NB4 (cell line): ENCODE results near the gene STK32B.
A peak's percentile ranks its signal among the peaks of the same experiment; 100 is the strongest.

ENCODE experiments used
- DNase-seq: peaks from one replicate; pipeline ENCODE4 v3.0.0; 2010; ENCODE audit warnings: low read depth
- H3K4me3 ChIP-seq: one replicate; pipeline ENCODE4 v1.5.1; 2011; ENCODE audit warnings: mild to moderate bottlenecking, low read depth, low read length, moderate library complexity
- MYC ChIP-seq: IDR thresholded peaks from 2 replicates; pipeline ENCODE4 v1.6.1; 2011; ENCODE audit warnings: low read depth, low read length
- POLR2A ChIP-seq: IDR thresholded peaks from 2 replicates; pipeline ENCODE4 v1.6.1; 2011; ENCODE audit warnings: mild to moderate bottlenecking; ENCODE audit not compliant: insufficient read length; ENCODE audit errors: extremely low read depth
- TF ChIP-seq, protein P1 (sequence below): IDR thresholded peaks from 2 replicates; pipeline ENCODE4 v1.6.1; 2011; ENCODE audit warnings: low read depth, low read length
- TF ChIP-seq, protein P2 (sequence below): IDR thresholded peaks from one replicate; pipeline ENCODE4 v1.5.1; 2012; ENCODE audit warnings: low read depth, low read length

Gene STK32B

DNA sequence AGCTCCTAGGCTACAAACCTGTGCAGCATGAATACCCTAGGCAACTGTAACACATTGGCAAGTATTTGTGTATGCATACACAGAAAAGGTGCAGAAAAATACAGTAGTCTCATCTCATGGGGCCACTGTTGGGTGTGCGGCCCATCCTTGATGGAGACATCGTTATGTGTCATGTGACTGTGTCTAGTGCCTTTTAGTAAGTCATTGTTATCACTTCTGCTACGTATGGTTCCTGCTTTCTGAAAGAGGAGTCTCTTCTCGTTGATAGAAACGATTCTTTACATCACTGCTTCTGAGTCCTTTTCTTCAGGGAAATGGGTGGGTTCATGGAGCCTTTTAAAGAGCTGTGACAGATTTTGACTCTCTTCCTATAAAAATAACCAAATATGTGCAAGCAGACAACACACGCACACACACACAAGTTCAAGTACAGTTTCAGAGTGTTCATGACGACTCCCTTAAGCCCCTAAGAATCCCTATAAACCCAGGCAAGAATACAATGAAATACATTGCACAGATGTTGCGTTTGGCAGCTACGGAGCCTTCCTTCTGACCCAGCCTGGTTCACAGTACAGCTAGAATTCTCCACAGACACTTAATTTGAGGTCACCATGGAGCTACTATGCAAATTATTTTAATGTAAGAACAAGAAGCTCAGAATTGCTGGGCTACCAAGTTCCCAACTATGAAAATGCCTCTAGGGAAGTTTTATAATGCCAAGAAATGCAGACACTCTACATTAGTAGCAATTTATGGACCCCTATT, 10.2 kb upstream of the STK32B start:
- no peak overlapping the region for H3K4me3 ChIP-seq
- TF ChIP-seq MYC = no peak
- TF ChIP-seq, protein P1, sequence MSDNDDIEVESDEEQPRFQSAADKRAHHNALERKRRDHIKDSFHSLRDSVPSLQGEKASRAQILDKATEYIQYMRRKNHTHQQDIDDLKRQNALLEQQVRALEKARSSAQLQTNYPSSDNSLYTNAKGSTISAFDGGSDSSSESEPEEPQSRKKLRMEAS = no peak
- TF ChIP-seq POLR2A = no peak
- TF ChIP-seq, protein P2, sequence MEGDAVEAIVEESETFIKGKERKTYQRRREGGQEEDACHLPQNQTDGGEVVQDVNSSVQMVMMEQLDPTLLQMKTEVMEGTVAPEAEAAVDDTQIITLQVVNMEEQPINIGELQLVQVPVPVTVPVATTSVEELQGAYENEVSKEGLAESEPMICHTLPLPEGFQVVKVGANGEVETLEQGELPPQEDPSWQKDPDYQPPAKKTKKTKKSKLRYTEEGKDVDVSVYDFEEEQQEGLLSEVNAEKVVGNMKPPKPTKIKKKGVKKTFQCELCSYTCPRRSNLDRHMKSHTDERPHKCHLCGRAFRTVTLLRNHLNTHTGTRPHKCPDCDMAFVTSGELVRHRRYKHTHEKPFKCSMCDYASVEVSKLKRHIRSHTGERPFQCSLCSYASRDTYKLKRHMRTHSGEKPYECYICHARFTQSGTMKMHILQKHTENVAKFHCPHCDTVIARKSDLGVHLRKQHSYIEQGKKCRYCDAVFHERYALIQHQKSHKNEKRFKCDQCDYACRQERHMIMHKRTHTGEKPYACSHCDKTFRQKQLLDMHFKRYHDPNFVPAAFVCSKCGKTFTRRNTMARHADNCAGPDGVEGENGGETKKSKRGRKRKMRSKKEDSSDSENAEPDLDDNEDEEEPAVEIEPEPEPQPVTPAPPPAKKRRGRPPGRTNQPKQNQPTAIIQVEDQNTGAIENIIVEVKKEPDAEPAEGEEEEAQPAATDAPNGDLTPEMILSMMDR = no peak
- DNase-seq = peak; percentile 8

DNA sequence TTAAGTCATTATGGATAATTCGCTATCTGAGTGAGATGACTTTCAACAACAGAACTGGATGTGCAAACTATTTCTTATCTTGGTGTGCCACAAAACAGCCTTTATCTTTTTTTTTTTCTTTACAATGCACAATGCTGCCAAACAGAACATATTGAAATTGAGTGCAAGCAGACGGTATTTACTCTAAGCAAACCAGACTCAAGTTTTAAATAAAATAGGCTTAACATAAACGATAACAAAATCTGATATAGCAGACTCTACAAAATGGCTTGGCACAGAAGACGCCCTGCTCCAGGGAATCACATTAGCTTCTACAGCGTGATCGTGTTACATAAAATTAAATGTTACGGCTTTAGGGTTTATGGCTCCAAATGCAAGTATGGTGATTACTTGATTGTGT, 9.6 kb upstream of the STK32B start:
- no peak overlapping the region for H3K4me3 ChIP-seq
- no peak for DNase-seq
- TF ChIP-seq MYC = no peak
- TF ChIP-seq, protein P2 = no peak
- TF ChIP-seq, protein P1 = no peak
- no peak for TF ChIP-seq POLR2A

DNA sequence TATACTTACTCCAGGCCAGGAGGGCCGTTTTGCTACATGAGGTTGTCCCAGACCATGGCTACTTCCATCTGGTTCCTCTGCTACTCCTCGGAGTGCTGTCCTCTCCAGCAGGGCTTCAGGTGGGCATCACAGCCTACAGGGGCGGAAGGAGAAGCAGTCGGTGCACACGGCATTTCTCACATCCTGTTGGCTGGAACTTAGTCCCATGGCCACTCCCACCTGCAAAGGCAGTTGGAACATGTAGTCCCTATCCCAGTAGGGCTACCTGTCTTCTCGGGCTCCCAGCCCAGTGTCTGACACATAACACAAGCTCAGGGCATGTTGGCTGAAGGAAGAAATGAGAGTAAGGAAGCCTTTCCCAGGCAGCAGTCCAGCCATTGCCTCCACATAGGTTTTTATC, 7.7 kb upstream of the STK32B start:
- TF ChIP-seq POLR2A (no peak), MYC (no peak)
- TF ChIP-seq, protein P1 = no peak
- TF ChIP-seq, protein P2 = no peak
- H3K4me3 ChIP-seq = no peak overlapping the region
- DNase-seq = no peak

DNA sequence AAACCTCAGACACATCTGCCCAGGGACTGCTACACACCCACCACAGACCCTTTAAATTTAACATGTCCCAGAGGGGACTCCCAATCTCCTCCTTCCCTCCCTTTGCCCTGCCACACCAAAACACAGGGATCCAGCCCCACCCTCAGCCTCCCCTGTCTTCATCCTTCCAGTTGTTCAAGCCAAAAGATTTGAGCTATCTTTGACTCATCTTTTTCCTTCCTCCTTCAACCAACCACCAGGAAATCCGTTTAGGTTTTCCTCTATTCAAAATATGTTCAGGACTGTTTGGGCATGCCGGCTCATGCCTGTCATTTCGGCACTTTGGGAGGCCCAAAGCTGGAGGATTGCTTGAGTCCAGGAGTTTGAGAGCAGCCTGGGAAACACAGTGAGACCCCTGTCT, 6.9 kb upstream of the STK32B start:
- peak overlapping the region; percentile 43 for H3K4me3 ChIP-seq
- no peak for DNase-seq
- TF ChIP-seq, protein P1 = no peak
- TF ChIP-seq POLR2A = no peak
- TF ChIP-seq, protein P2 = no peak
- no peak for TF ChIP-seq MYC

DNA sequence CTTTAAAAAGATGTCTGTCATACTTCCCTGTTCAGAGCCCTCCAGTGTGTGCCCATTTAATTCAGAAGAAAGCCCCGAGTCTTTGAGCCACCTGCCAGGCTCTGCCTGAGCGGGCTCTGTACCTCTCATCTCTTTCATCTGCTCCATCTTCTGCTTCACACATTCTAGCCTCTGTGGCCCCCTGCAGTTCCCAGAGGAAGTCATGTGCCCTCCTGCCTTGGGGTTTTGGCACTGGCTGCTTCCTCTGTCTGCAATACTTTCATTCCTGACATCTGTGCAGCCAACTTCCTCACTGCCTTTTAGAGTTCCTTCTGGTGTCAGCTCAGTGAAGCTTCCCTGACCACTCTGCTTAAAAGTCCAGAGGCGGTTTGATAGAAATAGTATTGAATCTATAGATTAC, 6.2 kb upstream of the STK32B start:
- DNase-seq = peak; percentile 94
- peak overlapping the region; percentile 43 for H3K4me3 ChIP-seq
- TF ChIP-seq MYC (peak; percentile 7; the same call in 1 of the 2 replicates), POLR2A (no peak)
- TF ChIP-seq, protein P1 = peak; percentile 81

DNA sequence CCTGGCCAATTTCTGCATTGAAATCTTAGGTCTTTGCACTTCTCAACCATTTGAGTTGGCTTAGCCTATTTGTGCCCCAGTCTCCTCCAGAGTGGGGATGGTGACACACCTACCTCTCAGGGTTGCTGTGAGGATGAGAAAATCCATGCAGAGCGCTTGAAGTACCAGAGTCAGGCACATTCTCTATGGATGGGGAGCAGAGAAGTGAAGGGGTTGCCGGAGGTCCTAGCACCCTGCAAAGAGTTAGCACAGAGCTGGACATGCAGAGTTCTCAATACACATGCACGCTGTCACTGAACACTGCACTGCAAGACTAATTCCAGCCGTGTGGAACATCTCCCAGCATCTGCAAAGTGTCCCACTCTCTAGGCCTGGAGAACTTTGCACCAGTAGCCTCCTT, 2.6 kb upstream of the STK32B start:
- no peak for DNase-seq
- TF ChIP-seq, protein P2 = no peak
- TF ChIP-seq, protein P1 = no peak
- no peak for TF ChIP-seq POLR2A
- no peak for TF ChIP-seq MYC
- H3K4me3 ChIP-seq = no peak overlapping the region
